Stimulated activated naive CD4-positive, alpha-beta T cell (primary cell): ENCODE data around the gene CEP120.
"Not testable (repeated sequence)": the region's sequence is repeated elsewhere in the genome, so short reads cannot be mapped to it uniquely, and the experiment has no call there.

Experiments used
- DNase-seq, 6 experiments: peaks; one replicate each; lab custom pipeline; 2025; lab: John Stamatoyannopoulos, UW

Gene CEP120

GRCh38 chr5:123438902-123439301, 15.7 kb upstream of the CEP120 start:
- DNase-seq = no peak

- no peak for DNase-seq
Observed at GRCh38 chr5:123438244-123438643, 15.0 kb upstream of the CEP120 start.

GRCh38 chr5:123436201-123436600, 13.0 kb upstream of the CEP120 start:
- no peak for DNase-seq

- no peak for DNase-seq
Observed at GRCh38 chr5:123434796-123435195, 11.6 kb upstream of the CEP120 start.

- DNase-seq = no peak
Observed at GRCh38 chr5:123433596-123433995, 10.4 kb upstream of the CEP120 start.

- not testable (repeated sequence) for DNase-seq
Observed at GRCh38 chr5:123430441-123430840, 7.2 kb upstream of the CEP120 start.

GRCh38 chr5:123429993-123430392, 6.8 kb upstream of the CEP120 start:
- DNase-seq = no peak

- no peak for DNase-seq
Observed at GRCh38 chr5:123429221-123429954, 6.2 kb upstream of the CEP120 start.

- no peak for DNase-seq
Observed at GRCh38 chr5:123428521-123429220, 5.5 kb upstream of the CEP120 start.

GRCh38 chr5:123427281-123427680, 4.1 kb upstream of the CEP120 start:
- DNase-seq = no peak

GRCh38 chr5:123425431-123425830, 2.2 kb upstream of the CEP120 start:
- DNase-seq = no peak

GRCh38 chr5:123422433-123423277, 548 bp downstream of the CEP120 start:
- peak in 4 of 6 experiments; percentile 19 to 59 (median 37) for DNase-seq

- DNase-seq = no peak
Observed at GRCh38 chr5:123421773-123422172, 1.4 kb downstream of the CEP120 start.

- DNase-seq = no peak
Observed at GRCh38 chr5:123414974-123415373, 8.2 kb downstream of the CEP120 start.

GRCh38 chr5:123412206-123412605, 11.0 kb downstream of the CEP120 start:
- DNase-seq = no peak

GRCh38 chr5:123401999-123402398, 21.2 kb downstream of the CEP120 start:
- DNase-seq = not testable (repeated sequence)

- DNase-seq = no peak
Observed at GRCh38 chr5:123401320-123401719, 21.9 kb downstream of the CEP120 start.

- not testable (repeated sequence) for DNase-seq
Observed at GRCh38 chr5:123400870-123401291, 22.3 kb downstream of the CEP120 start.

GRCh38 chr5:123398058-123398733, 25.0 kb downstream of the CEP120 start:
- DNase-seq = no peak

- DNase-seq = no peak
Observed at GRCh38 chr5:123397538-123397937, 25.7 kb downstream of the CEP120 start.

GRCh38 chr5:123391009-123391408, 32.2 kb downstream of the CEP120 start:
- DNase-seq = no peak

- no peak for DNase-seq
Observed at GRCh38 chr5:123389794-123390193, 33.4 kb downstream of the CEP120 start.
